ENCODE results near the gene FAIM2. TPM values are rescaled to one million over a fixed set of nuclear protein-coding genes. Genes with fewer than 3 reads are reported as not detected.

The FAIM2 gene
- total and polyA plus RNA-seq, 10 of the 15 experiments (the other 5 are each of a cell fraction or from before 2014, with no cell fraction given), result not detected

DNA sequence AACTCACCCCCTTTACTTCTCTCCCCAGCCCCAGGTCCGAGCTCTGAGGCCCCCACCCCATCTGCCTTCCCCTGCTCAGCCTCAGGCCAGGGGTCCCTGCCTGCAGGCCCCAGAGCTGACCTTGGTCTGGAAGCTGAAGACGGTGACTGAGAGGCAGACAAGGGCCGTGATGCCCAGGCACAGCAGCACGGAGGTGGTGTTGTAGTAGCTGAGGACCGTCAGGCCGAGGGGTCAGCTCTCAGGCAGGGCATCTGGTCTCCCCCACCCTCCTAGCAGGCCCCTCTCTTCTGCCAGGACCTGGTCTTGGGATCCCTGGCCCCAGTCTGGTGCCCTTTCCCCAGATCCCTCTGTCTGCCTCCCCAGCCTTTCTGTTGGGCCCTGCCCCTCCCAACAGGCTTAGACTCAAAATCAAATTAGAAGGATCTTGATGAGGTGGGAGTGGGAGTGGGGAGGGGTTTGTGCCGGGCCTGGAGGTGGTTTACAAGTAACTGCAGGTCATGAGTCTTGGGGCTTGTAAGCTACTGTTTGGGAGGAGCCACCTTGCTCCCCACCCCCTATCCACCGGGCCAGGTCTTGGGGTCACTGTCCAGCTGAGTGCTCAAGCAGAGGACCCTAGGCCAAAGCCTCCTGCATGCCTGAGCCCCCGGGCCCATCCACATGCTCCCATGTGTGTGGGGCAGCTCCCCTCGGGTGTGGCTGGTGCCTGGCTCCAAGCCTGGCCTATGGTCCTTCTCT, 14.2 kb downstream of the FAIM2 start:
- DNase-seq (ENCODE audit: low read depth, low spot score) (no peak), ATAC-seq (no peak), FAIRE-seq (no peak)
- in situ Hi-C loops (cut with MboI), result no loop called here
- ChIA-PET POLR2A (no interaction called here), CTCF (no interaction called here), SMC1A (ENCODE audit: uncharacterized antibody, unreplicated experiment) (no interaction called here), RAD21 (ENCODE audit: unreplicated experiment) (no interaction called here)
- Histone ChIP-seq H3K9me3 (replicated peaks; ENCODE audit: control insufficient read depth, insufficient read depth, low read length) (no peaks in the 10 kb centered on the region), H3K4me2 (ENCODE audit: control insufficient read depth, insufficient read depth) (no peak overlapping the region), H3K27ac (ENCODE audit: control insufficient read depth, insufficient read depth) (no peak overlapping the region), H3K27me3 (replicated peaks in 1 of 2; ENCODE audit: control insufficient read depth in 2 of 2, insufficient read depth in 2 of 2, low read length in 1 of 2) (peaks cover 0 to 1% of the 10 kb centered on the region in 2 experiments; a peak in 2 of 4 replicates), H3K4me1 (ENCODE audit: control insufficient read depth, insufficient read depth, low read length) (no peaks in the 10 kb centered on the region), H4K20me1 (ENCODE audit: control insufficient read depth, insufficient read depth) (no peaks in the 10 kb centered on the region), H3K4me3 (no peak overlapping the region), H3K36me3 (ENCODE audit: control insufficient read depth in 2 of 2, insufficient read depth in 2 of 2, low read length in 1 of 2) (no peaks in the 10 kb centered on the region), H2AFZ (ENCODE audit: control insufficient read depth, low read depth, low read length) (no peak overlapping the region), H3K9ac (ENCODE audit: control insufficient read depth, insufficient read depth, low read length) (no peak overlapping the region), H3K79me2 (ENCODE audit: control insufficient read depth, insufficient read depth, low read length) (no peaks in the 10 kb centered on the region)
- intact Hi-C loops (cut with micrococcal nuclease; ENCODE audit: unreplicated experiment), result no loop called here
- TF ChIP-seq CHD4 (IDR thresholded peaks at IDR 0.05), result no peak
- TF ChIP-seq MYC (IDR thresholded peaks at IDR 0.05; ENCODE audit: insufficient read depth, insufficient read length, insufficient replicate concordance, low read length, severe bottlenecking), result no peak
- no peak for TF ChIP-seq FOS (IDR thresholded peaks at IDR 0.05; ENCODE audit: borderline replicate concordance, extremely low read depth, insufficient read length)
- no peak for TF ChIP-seq EED (IDR thresholded peaks at IDR 0.05; ENCODE audit: low read depth)
- TF ChIP-seq SUZ12 (IDR thresholded peaks at IDR 0.05; ENCODE audit: unreplicated experiment), result no peak
- no peak for TF ChIP-seq GATAD2B (conservative IDR thresholded peaks at IDR 0.05; ENCODE audit: low read depth)
- TF ChIP-seq, protein P1, sequence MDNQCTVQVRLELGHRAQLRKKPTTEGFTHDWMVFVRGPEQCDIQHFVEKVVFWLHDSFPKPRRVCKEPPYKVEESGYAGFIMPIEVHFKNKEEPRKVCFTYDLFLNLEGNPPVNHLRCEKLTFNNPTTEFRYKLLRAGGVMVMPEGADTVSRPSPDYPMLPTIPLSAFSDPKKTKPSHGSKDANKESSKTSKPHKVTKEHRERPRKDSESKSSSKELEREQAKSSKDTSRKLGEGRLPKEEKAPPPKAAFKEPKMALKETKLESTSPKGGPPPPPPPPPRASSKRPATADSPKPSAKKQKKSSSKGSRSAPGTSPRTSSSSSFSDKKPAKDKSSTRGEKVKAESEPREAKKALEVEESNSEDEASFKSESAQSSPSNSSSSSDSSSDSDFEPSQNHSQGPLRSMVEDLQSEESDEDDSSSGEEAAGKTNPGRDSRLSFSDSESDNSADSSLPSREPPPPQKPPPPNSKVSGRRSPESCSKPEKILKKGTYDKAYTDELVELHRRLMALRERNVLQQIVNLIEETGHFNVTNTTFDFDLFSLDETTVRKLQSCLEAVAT (IDR thresholded peaks at IDR 0.05), result no peak
- no peak for TF ChIP-seq SMAD1 (IDR thresholded peaks at IDR 0.05; ENCODE audit: low read depth, partially characterized antibody)
- TF ChIP-seq ZNF274 (IDR thresholded peaks at IDR 0.05; ENCODE audit: insufficient read depth, insufficient read length), result no peak
- TF ChIP-seq NKRF (conservative IDR thresholded peaks at IDR 0.05), result no peak
- TF ChIP-seq, protein P2, sequence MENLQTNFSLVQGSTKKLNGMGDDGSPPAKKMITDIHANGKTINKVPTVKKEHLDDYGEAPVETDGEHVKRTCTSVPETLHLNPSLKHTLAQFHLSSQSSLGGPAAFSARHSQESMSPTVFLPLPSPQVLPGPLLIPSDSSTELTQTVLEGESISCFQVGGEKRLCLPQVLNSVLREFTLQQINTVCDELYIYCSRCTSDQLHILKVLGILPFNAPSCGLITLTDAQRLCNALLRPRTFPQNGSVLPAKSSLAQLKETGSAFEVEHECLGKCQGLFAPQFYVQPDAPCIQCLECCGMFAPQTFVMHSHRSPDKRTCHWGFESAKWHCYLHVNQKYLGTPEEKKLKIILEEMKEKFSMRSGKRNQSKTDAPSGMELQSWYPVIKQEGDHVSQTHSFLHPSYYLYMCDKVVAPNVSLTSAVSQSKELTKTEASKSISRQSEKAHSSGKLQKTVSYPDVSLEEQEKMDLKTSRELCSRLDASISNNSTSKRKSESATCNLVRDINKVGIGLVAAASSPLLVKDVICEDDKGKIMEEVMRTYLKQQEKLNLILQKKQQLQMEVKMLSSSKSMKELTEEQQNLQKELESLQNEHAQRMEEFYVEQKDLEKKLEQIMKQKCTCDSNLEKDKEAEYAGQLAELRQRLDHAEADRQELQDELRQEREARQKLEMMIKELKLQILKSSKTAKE (IDR thresholded peaks at IDR 0.05; ENCODE audit: low read depth, poor library complexity, severe bottlenecking), result no peak
- TF ChIP-seq SRF (IDR thresholded peaks at IDR 0.05; ENCODE audit: low read depth in 2 of 2, low read length in 2 of 2), result no peak
- TF ChIP-seq EP300 (IDR thresholded peaks at IDR 0.05; ENCODE audit: borderline replicate concordance in 1 of 2, control insufficient read depth in 1 of 2, low read depth in 2 of 2, low read length in 2 of 2), result no peak
- TF ChIP-seq SMARCA5 (IDR thresholded peaks at IDR 0.05), result no peak
- 22% methylated on average over 9 of the region's 10 CpGs for WGBS (ENCODE audit: insufficient coverage, insufficient replicate concordance, low lambda C conversion rate, missing lambda C conversion rate)
- no TSS peak for BruUV-seq (replicated peaks)

All from GM12878 (cell line).